Endodermal cell (in vitro differentiated cells): ENCODE measurements around the gene ST8SIA5. TPM values are rescaled to one million over a fixed set of nuclear protein-coding genes. Genes with fewer than 3 reads are reported as not detected.

ENCODE experiments used
- DNase-seq: peaks from one replicate; pipeline ENCODE4 v3.0.0-alpha.2; 2017
- H3K27ac ChIP-seq: 2 replicates; pipeline ENCODE4 v1.5.1; 2013; ENCODE audit warnings: mild to moderate bottlenecking, low read depth, low read length, moderate library complexity
- H3K27me3 ChIP-seq: 2 replicates; pipeline ENCODE4 v1.6.1; 2013; ENCODE audit warnings: mild to moderate bottlenecking, low read length, moderate library complexity; ENCODE audit not compliant: insufficient read depth, control insufficient read depth, poor library complexity, severe bottlenecking
- H3K36me3 ChIP-seq: 2 replicates; pipeline ENCODE4 v1.7.0; 2013; ENCODE audit warnings: mild to moderate bottlenecking, low read length, moderate library complexity; ENCODE audit not compliant: control insufficient read depth, insufficient read depth
- H3K4me1 ChIP-seq: one replicate; pipeline ENCODE4 v1.7.0; 2013; ENCODE audit warnings: low read length; ENCODE audit not compliant: control insufficient read depth, insufficient read depth
- H3K4me3 ChIP-seq: 2 replicates; pipeline ENCODE4 v1.5.1; 2013; ENCODE audit warnings: mild to moderate bottlenecking, low read length, moderate library complexity
- H3K9ac ChIP-seq: 2 replicates; pipeline ENCODE4 v1.6.1; 2013; ENCODE audit warnings: mild to moderate bottlenecking, low read length, moderate library complexity; ENCODE audit not compliant: poor library complexity, severe bottlenecking; ENCODE audit errors: extremely low read depth
- H3K9me3 ChIP-seq: 2 replicates; pipeline ENCODE4 v1.6.1; 2013; ENCODE audit warnings: mild to moderate bottlenecking, low read length, moderate library complexity; ENCODE audit not compliant: control insufficient read depth
- H3K27ac Mint-ChIP-seq: 2 replicates; pipeline ENCODE4 v1.8.0; 2020; ENCODE audit warnings: mixed read lengths
- H3K27me3 Mint-ChIP-seq: 2 replicates; pipeline ENCODE4 v1.8.0; 2021; ENCODE audit warnings: mild to moderate bottlenecking, mixed read lengths; ENCODE audit not compliant: insufficient read depth
- H3K36me3 Mint-ChIP-seq: 2 replicates; pipeline ENCODE4 v1.8.0; 2020; ENCODE audit warnings: low read depth, mixed read lengths
- H3K4me1 Mint-ChIP-seq: 2 replicates; pipeline ENCODE4 v1.8.0; 2020; ENCODE audit warnings: mixed read lengths
- H3K4me3 Mint-ChIP-seq: 2 replicates; pipeline ENCODE4 v1.8.0; 2020; ENCODE audit warnings: mild to moderate bottlenecking, moderate library complexity, mixed read lengths
- H3K9me3 Mint-ChIP-seq: 2 replicates; pipeline ENCODE4 v1.8.0; 2020; ENCODE audit warnings: mild to moderate bottlenecking, mixed read lengths
- WGBS, 2 experiments: methylation state at CpG; one replicate each; pipeline versions ENCODE4 v1.1.5 to v1.1.7; 2013; ENCODE audit warnings: missing lambda C conversion rate in 2 of 2, mixed read lengths in 1 of 2; ENCODE audit not compliant: insufficient coverage in 1 of 2, insufficient read length in 1 of 2; 5-methylcytosine and 5-hydroxymethylcytosine counted together
- total RNA-seq, 2 donors: library from RNA; stranded (reverse); fragmentation: NEBNext Ultra II Directional in 1 of 2; extraction: Animal tissue kit (Norgen Biotek cat#: 25700) in 1 of 2; gene quantifications; 2 replicates in 1 of 2; 3 replicates in 1 of 2; pipeline ENCODE4 v1.2.1, GENCODE V29; 2021
- TF ChIP-seq, protein P1 (sequence below): fragments of 200-600 bp; sonication (generic); conservative IDR thresholded peaks from 2 replicates; pipeline ENCODE4 v1.5.0; 2021; ENCODE audit warnings: antibody characterized with exemption, mild to moderate bottlenecking

ST8SIA5 gene
- total RNA-seq, 2 donors from 2014 or later: 0.24 to 0.73 TPM

GRCh38 chr18:46639386-46639785 lies 117.5 kb downstream of the ST8SIA5 start:
- H3K27ac ChIP-seq: no peak overlapping the region
- Mint-ChIP-seq H3K4me3 (no peak overlapping the region), H3K36me3 (no peaks in the 10 kb centered on the region), H3K27me3 (no peaks in the 10 kb centered on the region), H3K4me1 (no peaks in the 10 kb centered on the region), H3K9me3 (no peaks in the 10 kb centered on the region), H3K27ac (no peak overlapping the region)
- peak; percentile 30 for DNase-seq
- no peaks in the 10 kb centered on the region for H3K36me3 ChIP-seq
- H3K27me3 ChIP-seq: peaks cover 7% of the 10 kb centered on the region
- WGBS, 2 experiments: 93 to 99% methylated on average over 5 to 6 of the region's 6 CpGs
- H3K9ac ChIP-seq: no peak overlapping the region
- no peak overlapping the region for H3K4me3 ChIP-seq
- TF ChIP-seq, protein P1, sequence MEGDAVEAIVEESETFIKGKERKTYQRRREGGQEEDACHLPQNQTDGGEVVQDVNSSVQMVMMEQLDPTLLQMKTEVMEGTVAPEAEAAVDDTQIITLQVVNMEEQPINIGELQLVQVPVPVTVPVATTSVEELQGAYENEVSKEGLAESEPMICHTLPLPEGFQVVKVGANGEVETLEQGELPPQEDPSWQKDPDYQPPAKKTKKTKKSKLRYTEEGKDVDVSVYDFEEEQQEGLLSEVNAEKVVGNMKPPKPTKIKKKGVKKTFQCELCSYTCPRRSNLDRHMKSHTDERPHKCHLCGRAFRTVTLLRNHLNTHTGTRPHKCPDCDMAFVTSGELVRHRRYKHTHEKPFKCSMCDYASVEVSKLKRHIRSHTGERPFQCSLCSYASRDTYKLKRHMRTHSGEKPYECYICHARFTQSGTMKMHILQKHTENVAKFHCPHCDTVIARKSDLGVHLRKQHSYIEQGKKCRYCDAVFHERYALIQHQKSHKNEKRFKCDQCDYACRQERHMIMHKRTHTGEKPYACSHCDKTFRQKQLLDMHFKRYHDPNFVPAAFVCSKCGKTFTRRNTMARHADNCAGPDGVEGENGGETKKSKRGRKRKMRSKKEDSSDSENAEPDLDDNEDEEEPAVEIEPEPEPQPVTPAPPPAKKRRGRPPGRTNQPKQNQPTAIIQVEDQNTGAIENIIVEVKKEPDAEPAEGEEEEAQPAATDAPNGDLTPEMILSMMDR: no peak
- no peaks in the 10 kb centered on the region for H3K9me3 ChIP-seq
- H3K4me1 ChIP-seq: no peaks in the 10 kb centered on the region

DNA sequence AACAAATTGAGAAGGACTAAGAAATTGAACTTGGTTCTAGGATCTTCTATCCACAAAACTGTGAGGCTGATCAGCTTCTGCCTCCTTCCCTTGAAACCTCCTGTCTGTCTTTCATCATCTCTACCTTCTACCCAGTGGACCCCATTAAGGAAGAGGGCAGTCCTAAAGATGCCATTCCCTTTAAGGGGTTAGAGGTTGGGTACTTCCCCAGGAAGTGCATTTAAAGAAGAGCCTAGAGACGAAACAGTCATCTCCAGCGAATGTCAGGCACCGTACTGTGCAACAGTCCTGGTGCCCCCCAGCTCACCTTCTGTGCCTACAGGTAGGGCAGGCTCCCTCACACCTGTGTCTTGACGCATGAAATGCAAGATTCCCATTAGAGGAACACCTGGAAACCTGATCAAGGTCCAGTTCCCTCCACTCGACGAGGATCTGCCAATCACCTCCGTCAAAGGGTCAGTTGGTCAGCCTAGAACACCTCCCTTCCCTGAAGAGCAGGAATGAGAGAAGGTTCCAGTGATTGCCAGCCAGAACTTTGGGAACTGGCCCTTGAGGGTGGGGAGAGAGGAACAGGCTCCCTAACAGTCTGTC lies 120.7 kb downstream of the ST8SIA5 start:
- Mint-ChIP-seq H3K36me3 (peaks cover 3% of the 10 kb centered on the region), H3K4me3 (no peak overlapping the region), H3K27me3 (no peaks in the 10 kb centered on the region), H3K4me1 (no peaks in the 10 kb centered on the region), H3K9me3 (no peaks in the 10 kb centered on the region), H3K27ac (no peak overlapping the region)
- no peaks in the 10 kb centered on the region for H3K9me3 ChIP-seq
- DNase-seq: no peak
- no peak overlapping the region for H3K4me3 ChIP-seq
- no peaks in the 10 kb centered on the region for H3K4me1 ChIP-seq
- WGBS, 2 experiments: 86 to 90% methylated on average over 3 to 7 of the region's 7 CpGs
- TF ChIP-seq, protein P1: no peak
- no peaks in the 10 kb centered on the region for H3K36me3 ChIP-seq
- H3K27me3 ChIP-seq: no peaks in the 10 kb centered on the region
- H3K27ac ChIP-seq: no peak overlapping the region
- no peak overlapping the region for H3K9ac ChIP-seq

GRCh38 chr18:46632401-46633071 lies 124.3 kb downstream of the ST8SIA5 start:
- no peaks in the 10 kb centered on the region for H3K27me3 Mint-ChIP-seq
- Histone ChIP-seq H3K27me3 (no peaks in the 10 kb centered on the region), H3K4me1 (no peaks in the 10 kb centered on the region), H3K36me3 (no peaks in the 10 kb centered on the region), H3K9ac (no peak overlapping the region), H3K9me3 (no peaks in the 10 kb centered on the region), H3K4me3 (no peak overlapping the region), H3K27ac (no peak overlapping the region)
- TF ChIP-seq, protein P1: no peak
- DNase-seq: no peak
- peaks cover 2% of the 10 kb centered on the region for H3K4me1 Mint-ChIP-seq
- no peaks in the 10 kb centered on the region for H3K9me3 Mint-ChIP-seq
- H3K27ac Mint-ChIP-seq: no peak overlapping the region
- H3K4me3 Mint-ChIP-seq: no peak overlapping the region
- peaks cover 3% of the 10 kb centered on the region for H3K36me3 Mint-ChIP-seq
- 91% methylated on average over 7 to 8 of the region's 8 CpGs for WGBS, 2 experiments
